HEK293T (cell line): ENCODE measurements around the gene MT1M.

Source experiments
- CTCF ChIA-PET: fragments of 350-600 bp; formaldehyde crosslinking; extraction: SDS; loops from one replicate; lab custom pipeline; 2021; ENCODE audit warnings: antibody characterized with exemption, inconsistent platforms; lab: Yijun Ruan, JAX
- POLR2A ChIA-PET: fragments of 350-600 bp; formaldehyde crosslinking; extraction: SDS; loops from one replicate; lab custom pipeline; 2020; ENCODE audit warnings: antibody characterized with exemption, inconsistent platforms; lab: Yijun Ruan, JAX
- DNase-seq: peaks from one replicate; pipeline ENCODE4 v3.0.0; 2012; ENCODE audit warnings: mixed read lengths; ENCODE audit errors: extremely low spot score
- ARNT ChIP-seq: fragments of 450-650 bp; IDR thresholded peaks from 2 replicates; pipeline ENCODE4 v1.6.1; 2017; ENCODE audit warnings: mild to moderate bottlenecking
- BHLHE40 ChIP-seq: fragments of 450-650 bp; IDR thresholded peaks from 2 replicates; pipeline ENCODE4 v1.6.1; 2016; ENCODE audit warnings: mild to moderate bottlenecking, moderate library complexity, borderline replicate concordance
- CTBP1 ChIP-seq: fragments of 450-650 bp; IDR thresholded peaks from 2 replicates; pipeline ENCODE4 v1.6.1; 2016; ENCODE audit warnings: borderline replicate concordance
- ELF4 ChIP-seq: fragments of 450-650 bp; IDR thresholded peaks from 2 replicates; pipeline ENCODE4 v1.6.1; 2017; ENCODE audit warnings: antibody characterized with exemption
- FOXA1 ChIP-seq: fragments of 450-650 bp; IDR thresholded peaks from 2 replicates; pipeline ENCODE4 v1.6.1; 2016; ENCODE audit warnings: mild to moderate bottlenecking
- FOXK2 ChIP-seq: fragments of 450-650 bp; IDR thresholded peaks from 2 replicates; pipeline ENCODE4 v1.6.1; 2016; ENCODE audit warnings: mild to moderate bottlenecking
- FOXM1 ChIP-seq: fragments of 450-650 bp; IDR thresholded peaks from 2 replicates; pipeline ENCODE4 v1.6.1; 2017; ENCODE audit warnings: mild to moderate bottlenecking, borderline replicate concordance
- HDGF ChIP-seq: fragments of 450-650 bp; IDR thresholded peaks from 2 replicates; pipeline ENCODE4 v1.6.1; 2017; ENCODE audit warnings: antibody characterized with exemption, borderline replicate concordance
- L3MBTL2 ChIP-seq: fragments of 450-650 bp; conservative IDR thresholded peaks from 2 replicates; pipeline ENCODE4 v1.6.1; 2016; ENCODE audit warnings: mild to moderate bottlenecking
- LEF1 ChIP-seq: fragments of 450-650 bp; IDR thresholded peaks from 2 replicates; pipeline ENCODE4 v1.6.1; 2017; ENCODE audit warnings: mild to moderate bottlenecking, borderline replicate concordance
- NFRKB ChIP-seq: fragments of 450-650 bp; IDR thresholded peaks from 2 replicates; pipeline ENCODE4 v1.6.1; 2016; ENCODE audit warnings: mild to moderate bottlenecking, moderate library complexity
- PKNOX1 ChIP-seq: fragments of 450-650 bp; IDR thresholded peaks from 2 replicates; pipeline ENCODE4 v1.6.1; 2016
- SP1 ChIP-seq: fragments of 450-650 bp; IDR thresholded peaks from 2 replicates; pipeline ENCODE4 v1.6.1; 2017
- SUZ12 ChIP-seq: fragments of 450-650 bp; IDR thresholded peaks from 2 replicates; pipeline ENCODE4 v1.6.1; 2016; ENCODE audit warnings: mild to moderate bottlenecking
- TARDBP ChIP-seq: fragments of 450-650 bp; IDR thresholded peaks from 2 replicates; pipeline ENCODE4 v1.6.1; 2016
- ZNF384 ChIP-seq: fragments of 450-650 bp; IDR thresholded peaks from 2 replicates; pipeline ENCODE4 v1.6.1; 2016

Gene MT1M

GRCh38 chr16:56613706-56614105 is 18.8 kb upstream of the MT1M start:
- CTCF ChIA-PET = interaction anchor here (1.1 kb wide), 1 partner anchor 10 kb away, joined by 4 read pairs; no protein-coding TSS in a partner anchor
- TF ChIP-seq FOXA1 = no peak
- TF ChIP-seq SUZ12 = no peak
- no peak for TF ChIP-seq FOXM1
- no peak for TF ChIP-seq ZNF384
- TF ChIP-seq PKNOX1 = no peak
- no peak for TF ChIP-seq LEF1
- no peak for TF ChIP-seq SP1
- no peak for TF ChIP-seq CTBP1
- no peak for TF ChIP-seq TARDBP
- TF ChIP-seq HDGF = no peak
- TF ChIP-seq L3MBTL2 = no peak
- TF ChIP-seq NFRKB = no peak
- TF ChIP-seq ARNT = no peak
- TF ChIP-seq FOXK2 = no peak
- TF ChIP-seq ELF4 = no peak
- TF ChIP-seq BHLHE40 = no peak

DNA sequence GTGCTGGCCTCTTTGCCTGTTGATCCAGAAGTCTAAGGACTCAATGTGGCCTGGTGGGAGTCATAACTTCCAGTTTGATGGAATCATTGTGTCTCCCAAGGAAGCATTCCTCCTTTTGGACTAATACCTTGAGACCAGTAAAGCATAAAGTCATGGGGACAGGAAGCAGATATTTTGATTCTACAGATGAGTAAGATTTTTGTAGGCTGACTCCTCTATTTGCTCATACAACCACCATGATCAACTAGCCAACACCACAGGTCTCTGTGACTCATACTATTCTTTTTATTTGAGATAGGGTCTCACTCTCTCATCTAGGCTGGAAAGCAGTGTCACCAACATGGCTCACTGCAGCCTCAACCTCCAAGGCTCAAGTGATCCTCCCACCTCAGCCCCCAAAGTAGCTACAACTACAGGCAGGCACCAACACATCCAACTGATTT is 17.9 kb upstream of the MT1M start:
- ChIA-PET POLR2A (no interaction called here), CTCF (no interaction called here)
- DNase-seq = no peak
- TF ChIP-seq L3MBTL2 = no peak

More at GRCh38 chr16:56613706-56614105, 18.8 kb upstream of the MT1M start:
- POLR2A ChIA-PET = no interaction called here
- DNase-seq = no peak

GRCh38 chr16:56615353-56615752 is 17.1 kb upstream of the MT1M start:
- no peak for DNase-seq
- CTCF ChIA-PET = interaction anchor here (0.6 kb wide), 1 partner anchor 1170 kb away, joined by 3 read pairs; no protein-coding TSS in a partner anchor
- no peak for TF ChIP-seq L3MBTL2
- TF ChIP-seq SP1 = no peak
- TF ChIP-seq ZNF384 = no peak
- TF ChIP-seq PKNOX1 = no peak
- no peak for TF ChIP-seq ELF4
- no peak for TF ChIP-seq HDGF
- no peak for TF ChIP-seq LEF1
- POLR2A ChIA-PET = no interaction called here

- no peak for TF ChIP-seq FOXM1
- no peak for TF ChIP-seq FOXK2
- no peak for TF ChIP-seq LEF1
- no peak for TF ChIP-seq CTBP1
- no peak for TF ChIP-seq BHLHE40
- TF ChIP-seq PKNOX1 = no peak
- no peak for DNase-seq
- POLR2A ChIA-PET = no interaction called here
- CTCF ChIA-PET = no interaction called here
Measured at GRCh38 chr16:56616608-56617211, 15.7 kb upstream of the MT1M start.

GRCh38 chr16:56617212-56618085 is 15.0 kb upstream of the MT1M start:
- CTCF ChIA-PET = no interaction called here
- DNase-seq = no peak
- POLR2A ChIA-PET = interaction anchor here (2.2 kb wide), 1 partner anchor 9 kb away, joined by 8 read pairs; the partner anchor contains the start of gene MT2A
- TF ChIP-seq PKNOX1 = no peak
- no peak for TF ChIP-seq TARDBP
- TF ChIP-seq HDGF = no peak
- TF ChIP-seq ELF4 = no peak
- TF ChIP-seq ARNT = no peak
- TF ChIP-seq L3MBTL2 = no peak
- TF ChIP-seq BHLHE40 = no peak

- ChIA-PET POLR2A (interaction anchor here (2.2 kb wide), 1 partner anchor 10 kb away, joined by 8 read pairs; the partner anchor contains the start of gene MT2A), CTCF (no interaction called here)
Measured at GRCh38 chr16:56618138-56618537, 14.3 kb upstream of the MT1M start.

More at GRCh38 chr16:56618138-56618537, 14.3 kb upstream of the MT1M start:
- TF ChIP-seq HDGF = no peak
- TF ChIP-seq ELF4 = no peak
- TF ChIP-seq SP1 = no peak
- TF ChIP-seq L3MBTL2 = no peak
- TF ChIP-seq FOXK2 = no peak
- no peak for TF ChIP-seq ARNT
- TF ChIP-seq BHLHE40 = no peak
- TF ChIP-seq SUZ12 = no peak
- TF ChIP-seq NFRKB = no peak
- no peak for TF ChIP-seq PKNOX1
- TF ChIP-seq FOXM1 = no peak
- TF ChIP-seq TARDBP = no peak
- no peak for TF ChIP-seq FOXA1
- no peak for TF ChIP-seq LEF1
- TF ChIP-seq CTBP1 = no peak
- TF ChIP-seq ZNF384 = no peak
- DNase-seq = no peak
